HG03521 (cell line): ENCODE data around the gene MAN1A2.
"Not testable (repeated sequence)": the region's sequence is repeated elsewhere in the genome, so short reads cannot be mapped to it uniquely, and the experiment has no call there.

ENCODE experiments used
- ATAC-seq: cut with Tn5 transposase; IDR thresholded peaks from one replicate; pipeline ENCODE4 v1.9.1; 2021; ENCODE audit warnings: mild to moderate bottlenecking, moderate library complexity; ENCODE audit not compliant: unreplicated experiment

Gene MAN1A2

DNA sequence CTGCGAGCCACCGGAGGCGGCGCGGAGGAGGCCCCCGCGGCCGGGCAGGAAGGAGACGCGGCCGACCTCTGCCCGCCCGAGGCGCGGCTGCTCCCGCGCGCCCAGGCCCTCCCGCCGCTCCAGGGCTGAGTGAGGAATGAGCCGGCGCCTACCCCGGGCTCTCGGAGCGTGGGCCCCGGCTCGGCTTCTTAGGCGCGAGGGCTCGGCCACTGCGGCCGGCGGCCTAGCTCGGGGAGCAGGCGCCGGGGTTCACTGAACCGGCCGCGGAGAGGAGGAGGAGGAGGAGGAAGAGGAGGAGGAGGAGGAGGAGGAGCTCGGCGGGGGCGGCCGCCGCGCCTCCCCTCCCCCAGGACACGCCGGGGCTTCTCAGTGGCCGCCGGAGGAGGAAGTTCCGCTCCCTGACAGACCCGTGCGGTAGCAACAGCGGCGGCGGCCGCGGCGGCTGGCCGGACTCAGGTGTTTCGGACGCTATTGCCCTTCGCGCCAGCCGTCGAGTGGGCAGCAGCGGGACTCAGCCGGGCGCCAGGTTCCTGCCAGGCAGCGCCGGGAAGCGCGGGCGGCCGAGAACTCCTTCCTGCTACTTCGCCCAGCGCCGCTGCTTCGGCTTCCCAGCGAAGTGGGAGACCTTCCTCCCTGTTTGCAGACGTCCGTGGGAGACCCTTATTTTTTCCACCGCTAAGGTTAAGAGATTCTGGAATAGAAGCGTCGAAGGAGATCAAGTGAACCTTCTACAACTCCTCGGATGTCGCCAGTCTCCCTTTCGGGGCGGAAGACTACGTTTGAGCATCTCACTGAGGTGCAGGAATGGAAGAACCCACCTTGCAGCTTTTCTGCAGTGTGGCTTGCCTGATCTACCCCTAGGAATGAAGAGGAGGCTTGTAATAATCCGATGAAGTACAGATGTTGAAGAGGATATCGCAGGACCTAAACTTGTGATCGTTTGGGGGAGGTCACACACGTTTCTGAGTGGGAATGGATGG lies at the start of gene MAN1A2:
Gene MAN1A2 (plus strand): TSS at position 404 of the 980 bp plus-strand sequence. CDS start 735 bp downstream, outside the sequence.
- ATAC-seq = peak; percentile 56

DNA sequence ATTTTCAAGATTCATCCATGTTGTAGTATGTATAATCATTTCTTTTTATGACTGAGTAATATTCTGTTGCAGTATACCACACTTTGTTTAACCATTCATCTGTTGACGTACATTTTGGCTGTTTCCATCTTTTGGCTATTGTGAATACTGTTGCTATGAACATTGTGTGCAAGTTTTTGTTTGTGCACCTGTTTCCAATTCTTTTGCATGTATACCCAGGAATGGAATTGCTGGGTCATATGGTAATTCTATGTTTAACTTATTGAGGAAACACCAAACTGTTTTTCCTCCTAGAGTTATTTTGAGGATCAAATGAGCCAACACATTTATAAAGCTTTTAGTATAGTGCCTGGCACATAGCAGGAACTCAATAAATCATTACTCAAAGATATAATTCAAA lies 49.2 kb upstream of the MAN1A2 start:
- ATAC-seq = no peak

DNA sequence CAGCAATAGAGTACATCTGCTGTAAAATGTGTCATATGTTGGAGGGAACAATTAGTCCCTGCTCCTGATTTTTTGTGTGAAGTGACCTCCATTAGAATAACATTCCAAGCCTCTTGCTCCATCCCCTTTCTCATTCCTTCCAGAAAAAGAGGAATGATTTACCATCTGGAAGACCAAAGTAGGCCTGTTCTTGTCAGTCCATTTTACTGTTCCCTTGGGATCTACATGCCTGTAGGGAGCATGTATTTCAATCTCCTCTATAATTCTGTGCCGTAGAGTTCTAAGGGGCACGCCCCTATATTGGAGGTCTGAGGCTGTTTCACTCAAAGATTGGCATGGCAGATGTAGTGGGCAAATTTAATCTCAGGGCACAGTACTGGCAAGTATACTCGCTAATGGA lies 48.8 kb upstream of the MAN1A2 start:
- ATAC-seq = no peak

DNA sequence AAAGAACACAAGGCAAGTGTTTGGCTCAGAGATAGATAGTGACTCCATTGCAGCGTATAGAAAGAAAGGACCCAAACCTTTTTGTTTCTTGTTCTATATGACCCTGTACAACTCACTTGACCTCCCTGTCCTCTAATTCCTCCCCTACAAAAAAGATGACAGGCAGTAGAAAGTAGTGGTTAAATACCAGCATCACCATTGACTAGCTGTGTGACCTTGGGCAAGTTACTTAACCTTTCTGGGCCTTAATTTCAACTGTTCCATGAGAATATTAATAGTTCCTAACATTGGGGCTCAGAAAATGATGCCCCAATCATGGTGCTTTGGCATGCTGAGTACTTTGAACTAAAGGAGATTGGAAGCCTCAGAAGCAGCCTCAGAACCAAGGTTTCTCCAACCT lies 46.7 kb upstream of the MAN1A2 start:
- ATAC-seq = no peak

DNA sequence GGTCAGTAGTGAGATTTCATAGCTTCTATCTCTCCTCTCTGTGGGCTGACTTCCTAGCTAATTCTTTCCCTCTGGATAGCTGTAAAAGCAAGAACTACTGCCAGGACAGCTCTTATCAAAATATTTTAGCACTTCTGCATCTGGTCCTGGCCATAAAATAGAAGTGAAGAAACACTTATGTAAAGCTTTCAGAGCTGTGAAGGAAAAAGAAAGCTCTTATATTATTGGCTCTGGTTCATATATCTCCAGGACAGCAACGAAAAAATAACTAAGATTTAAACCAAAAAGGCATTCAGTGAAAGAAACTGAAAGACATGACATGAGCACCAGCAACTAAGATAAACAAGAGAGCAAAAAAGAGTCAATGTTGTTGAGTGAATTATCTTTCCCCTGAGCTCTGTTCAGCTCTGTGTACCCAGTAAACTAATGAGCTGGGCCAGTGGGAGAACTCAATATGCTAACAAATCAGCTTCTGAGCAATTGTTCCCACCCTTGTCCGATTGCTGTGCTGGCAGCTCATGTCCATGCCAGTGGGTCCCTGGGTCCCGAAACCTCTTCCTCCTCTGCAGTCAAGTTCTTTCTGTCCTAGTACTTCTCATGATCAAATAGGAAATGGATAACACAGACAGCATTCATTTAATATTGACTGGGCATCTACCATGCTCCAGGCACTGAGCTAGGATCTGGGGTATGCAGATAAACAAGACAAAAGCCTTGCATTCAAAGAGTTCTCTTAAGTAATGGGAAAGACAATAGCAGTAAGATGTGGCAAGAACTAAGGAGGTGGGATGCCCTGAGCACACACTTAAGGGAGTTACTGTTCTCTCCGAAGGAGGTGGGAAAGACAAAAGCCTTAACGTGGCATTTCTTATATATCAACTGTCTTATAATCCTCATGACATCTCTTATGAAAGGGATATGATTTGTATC lies 45.3 kb upstream of the MAN1A2 start:
- ATAC-seq = no peak

DNA sequence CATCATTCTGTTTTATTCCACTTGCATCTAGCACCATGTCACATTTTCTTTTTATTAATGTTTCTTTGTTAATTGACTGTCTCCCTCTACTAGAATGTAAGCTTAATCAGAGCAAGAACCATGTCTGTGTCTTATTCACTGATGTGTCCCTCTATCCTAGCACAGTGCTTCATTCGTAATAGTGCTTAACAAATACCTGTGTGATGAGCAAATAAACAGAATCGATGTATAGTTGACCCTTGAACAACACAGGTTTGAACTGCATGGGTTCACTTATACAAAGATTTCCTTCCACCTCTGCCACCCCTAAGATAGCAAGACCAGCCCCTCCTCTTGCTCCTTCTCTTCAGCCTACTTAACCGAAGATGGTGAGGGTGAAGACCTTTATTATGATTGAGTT lies 42.9 kb upstream of the MAN1A2 start:
- ATAC-seq = no peak

DNA sequence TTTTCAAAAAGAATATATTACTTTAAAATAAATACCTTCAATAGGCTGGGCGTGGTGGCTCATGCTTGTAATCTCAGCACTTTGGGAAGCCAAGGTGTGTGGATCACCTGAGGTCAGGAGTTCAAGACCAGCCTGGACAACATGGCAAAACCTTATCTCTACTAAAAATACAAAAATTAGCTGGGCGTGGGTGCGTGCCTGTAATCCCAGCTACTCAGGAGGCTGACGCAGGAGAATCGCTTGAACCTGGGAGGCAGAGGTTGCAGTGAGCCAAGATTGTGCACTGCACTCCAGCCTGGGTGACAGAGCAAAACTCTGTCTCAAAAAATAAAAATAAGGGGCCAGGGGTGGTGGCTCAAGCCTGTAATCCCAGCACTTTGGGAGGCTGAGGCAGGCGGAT lies 41.2 kb upstream of the MAN1A2 start:
- ATAC-seq = not testable (repeated sequence)

DNA sequence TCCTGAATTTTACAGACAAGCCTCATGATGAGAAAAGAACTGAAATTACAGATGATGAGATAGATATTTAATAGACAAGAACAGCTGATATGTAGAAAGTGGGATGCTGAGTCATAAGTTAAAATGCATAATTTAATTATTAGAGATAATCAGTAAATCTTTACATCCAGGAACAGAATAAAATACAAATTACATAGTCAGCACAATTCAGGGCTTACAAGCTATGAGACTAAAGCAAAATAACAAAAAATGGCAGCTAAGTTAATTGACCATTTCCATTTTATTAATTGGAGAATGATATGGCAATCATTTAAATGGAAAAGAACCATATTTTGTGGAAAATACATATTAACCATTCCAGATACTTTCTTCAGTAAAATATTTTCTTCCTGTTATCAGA lies 40.2 kb upstream of the MAN1A2 start:
- ATAC-seq = no peak

DNA sequence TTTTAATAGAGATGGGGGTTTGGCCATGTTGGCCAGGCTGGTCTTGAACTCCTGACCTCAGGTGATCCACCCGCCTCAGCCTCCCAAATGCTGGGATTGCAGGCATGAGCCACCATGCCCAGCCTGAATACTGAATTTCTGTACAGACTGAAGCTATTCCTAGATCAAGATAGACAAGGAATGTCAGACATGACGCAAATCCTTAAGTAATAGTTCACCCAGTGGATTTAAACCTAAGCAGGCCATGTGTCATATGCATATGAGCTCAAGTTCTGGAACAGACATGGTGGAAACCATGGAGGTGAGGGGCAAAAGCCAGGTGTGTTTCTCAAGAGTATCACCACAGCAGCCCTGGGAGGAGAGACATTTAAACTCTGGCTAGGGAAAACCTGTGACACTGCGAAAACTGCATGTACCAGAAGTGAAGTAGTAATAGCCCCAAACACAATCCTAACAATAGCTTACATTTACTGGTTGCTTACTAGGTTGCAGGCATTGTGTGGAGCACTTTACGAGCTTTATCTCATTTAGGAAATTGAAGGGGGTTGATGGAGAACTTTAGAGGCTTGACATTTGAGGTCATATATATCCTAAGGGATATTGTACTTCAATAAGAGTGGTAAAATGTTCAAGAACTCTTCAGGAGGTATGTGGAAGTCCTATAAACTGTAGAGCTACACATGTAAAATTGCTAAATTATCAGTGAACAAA lies 31.7 kb upstream of the MAN1A2 start:
- no peak for ATAC-seq

DNA sequence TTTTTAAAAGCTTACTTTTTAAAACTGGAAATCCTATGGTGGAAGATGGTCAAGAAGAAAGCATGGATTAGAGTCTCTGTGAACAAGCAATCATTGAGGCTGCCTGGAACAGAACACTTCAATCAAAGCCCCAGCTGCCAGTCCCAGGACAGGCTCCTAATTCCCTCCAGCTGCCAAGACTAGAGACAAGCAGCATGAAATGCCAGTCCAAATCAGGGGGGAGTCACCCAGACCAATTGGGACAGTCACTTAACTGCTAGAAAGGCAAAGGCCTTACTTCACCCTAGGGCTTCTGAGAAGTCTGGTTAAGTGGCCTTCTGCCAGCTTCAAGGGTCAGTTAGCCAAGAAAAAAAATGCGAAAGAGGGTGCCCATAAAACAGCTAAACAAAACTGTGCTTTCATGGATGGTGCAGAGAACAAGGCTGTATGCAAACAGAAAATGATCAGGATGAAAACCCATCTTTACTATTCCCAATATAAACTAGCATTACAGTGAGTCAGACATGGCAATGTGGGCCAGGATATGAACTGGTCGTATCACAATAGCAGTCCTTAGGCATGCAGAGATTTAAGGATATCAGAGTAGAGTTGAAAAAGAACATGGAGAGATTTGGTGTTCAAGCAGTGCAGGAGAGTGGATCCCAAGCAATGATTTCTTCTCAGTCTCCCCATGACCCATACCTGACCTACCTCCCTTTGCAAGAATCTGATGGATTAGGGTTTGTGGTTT lies 31.0 kb upstream of the MAN1A2 start:
- no peak for ATAC-seq

DNA sequence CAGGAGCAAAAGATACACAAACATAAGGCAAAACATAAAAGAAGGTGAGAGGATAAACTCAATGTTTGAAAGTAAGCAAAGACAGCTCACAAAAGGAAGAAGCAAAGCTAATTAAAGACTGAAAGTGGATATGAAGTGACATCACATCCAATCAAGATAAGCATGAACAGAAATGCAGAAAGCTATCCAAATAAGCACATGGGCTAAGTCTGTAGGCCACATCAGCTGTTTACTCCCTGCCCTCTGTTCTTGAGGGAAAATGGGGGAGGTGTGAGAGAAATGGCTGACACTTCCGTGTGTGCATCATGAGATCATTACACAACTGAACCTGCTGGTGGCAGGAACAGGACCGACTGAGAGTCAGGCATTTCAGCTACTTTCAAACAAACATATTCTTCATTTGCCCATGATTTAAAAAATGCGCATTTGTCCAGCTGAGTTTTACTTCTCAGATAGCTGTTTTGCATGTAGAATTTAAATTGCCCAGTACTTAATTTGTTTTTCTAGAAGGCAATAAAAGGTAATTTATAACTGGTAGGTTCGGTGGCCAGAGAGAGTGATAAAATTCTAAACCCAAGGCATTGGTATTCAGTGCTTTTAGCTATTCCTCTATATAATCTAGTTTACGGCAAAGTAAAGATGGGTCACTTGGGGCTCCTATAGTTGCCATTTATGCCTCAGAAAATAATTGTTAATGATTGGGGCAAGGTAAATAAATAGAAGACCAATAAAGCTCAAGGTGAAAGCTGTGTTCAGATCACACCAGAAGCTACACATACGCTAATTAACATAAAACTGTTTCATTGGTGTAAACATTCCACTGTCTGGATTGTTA lies 27.2 kb upstream of the MAN1A2 start:
- no peak for ATAC-seq

DNA sequence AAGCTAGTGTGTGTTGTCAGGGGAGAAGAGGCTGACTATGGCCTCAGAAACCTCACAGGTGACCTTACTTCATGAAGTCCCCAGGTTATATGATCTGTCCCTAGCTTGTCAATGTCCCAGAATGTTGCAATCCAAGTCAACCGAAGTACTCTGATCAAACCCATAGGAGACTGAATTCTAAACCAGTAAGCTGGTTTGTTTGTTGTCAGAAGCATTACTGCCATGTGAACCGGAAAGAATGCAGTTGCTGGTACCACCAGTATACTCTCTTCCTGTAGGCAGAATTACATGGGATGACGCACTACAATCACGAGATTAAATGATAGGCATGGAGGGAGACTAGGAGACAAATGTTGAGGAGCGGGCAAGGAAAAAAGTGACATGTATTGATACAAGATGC lies 26.1 kb upstream of the MAN1A2 start:
- ATAC-seq = no peak

DNA sequence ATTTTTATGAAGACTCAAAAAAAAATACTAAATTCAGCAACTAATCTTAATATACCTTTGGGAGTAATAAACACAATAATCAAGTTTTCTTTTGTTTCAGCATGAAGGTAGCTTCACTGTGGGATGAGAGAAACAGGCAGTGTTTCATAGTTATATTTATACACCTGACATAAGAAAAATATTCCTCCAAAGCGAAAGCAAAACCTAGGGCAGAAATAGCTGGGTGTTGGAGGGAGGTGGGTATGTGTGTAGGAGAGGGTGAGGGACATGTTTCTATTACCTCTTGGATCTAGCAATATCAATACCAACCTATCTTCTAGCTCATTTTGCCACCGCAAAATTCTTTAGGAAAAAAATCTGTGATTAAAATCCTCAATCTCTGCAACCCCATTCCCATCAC lies 24.9 kb upstream of the MAN1A2 start:
- ATAC-seq = no peak

DNA sequence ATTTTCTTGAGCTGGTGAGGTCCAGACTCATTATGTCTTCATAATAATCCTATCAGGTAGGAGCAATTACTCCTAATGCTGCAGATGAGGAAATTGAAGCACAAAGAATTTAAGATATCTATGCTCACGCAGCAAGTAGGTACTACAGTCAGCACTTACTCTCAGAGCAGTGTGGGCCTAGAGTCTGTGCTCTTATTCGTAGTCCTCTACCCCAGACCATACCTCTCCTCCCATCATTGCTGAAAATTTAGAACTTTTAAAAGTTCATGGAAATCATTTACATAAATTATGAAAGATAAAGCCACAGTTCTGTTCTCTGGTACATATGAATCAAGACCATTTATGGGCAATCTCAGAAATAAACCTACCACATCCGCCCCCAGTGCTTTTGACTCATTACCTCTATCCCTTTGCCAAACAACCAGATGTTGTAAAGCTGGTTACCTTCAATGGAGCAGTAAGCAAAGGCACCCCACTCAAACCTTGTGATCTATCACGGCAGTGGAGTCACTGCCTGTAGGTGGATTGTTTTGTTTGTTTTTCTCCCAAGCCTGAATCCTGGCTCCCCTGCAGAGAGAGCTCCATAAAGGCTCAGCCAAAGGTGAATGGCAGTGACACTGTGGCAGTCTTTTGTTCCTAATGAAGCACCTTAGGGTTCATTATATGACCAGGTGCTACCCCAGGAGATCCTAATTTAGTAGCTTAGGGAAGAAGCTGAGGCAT lies 20.9 kb upstream of the MAN1A2 start:
- ATAC-seq = no peak

DNA sequence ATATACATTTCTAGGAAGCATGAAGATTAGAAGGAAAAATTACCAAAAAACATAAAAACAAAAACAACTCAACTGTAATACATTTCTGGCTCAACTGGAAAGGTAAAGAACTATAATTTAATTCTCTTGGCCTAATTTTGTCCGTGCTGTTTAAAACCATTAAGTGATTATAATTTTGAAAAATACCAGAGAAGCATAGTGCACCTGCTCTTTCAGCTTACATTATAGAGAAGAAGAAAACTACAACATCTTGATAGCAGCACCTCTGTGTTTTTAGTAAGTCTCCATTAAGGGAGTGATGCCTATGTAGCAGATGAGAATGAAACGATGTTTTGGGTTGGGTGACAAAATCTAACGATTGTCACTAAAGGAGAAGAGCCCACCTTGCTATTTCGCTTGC lies 19.3 kb upstream of the MAN1A2 start:
- no peak for ATAC-seq

DNA sequence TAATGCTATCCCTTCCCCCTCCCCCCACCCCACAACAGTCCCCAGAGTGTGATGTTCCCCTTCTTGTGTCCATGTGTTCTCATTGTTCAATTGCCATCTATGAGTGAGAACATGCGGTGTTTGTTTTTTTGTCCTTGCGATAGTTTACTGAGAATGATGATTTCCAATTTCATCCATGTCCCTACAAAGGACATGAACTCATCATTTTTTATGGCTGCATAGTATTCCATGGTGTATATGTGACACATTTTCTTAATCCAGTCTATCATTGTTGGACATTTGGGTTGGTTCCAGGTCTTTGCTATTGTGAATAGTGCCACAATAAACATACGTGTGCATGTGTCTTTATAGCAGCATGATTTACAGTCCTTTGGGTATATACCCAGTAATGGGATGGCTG lies 14.6 kb upstream of the MAN1A2 start:
- not testable (repeated sequence) for ATAC-seq

DNA sequence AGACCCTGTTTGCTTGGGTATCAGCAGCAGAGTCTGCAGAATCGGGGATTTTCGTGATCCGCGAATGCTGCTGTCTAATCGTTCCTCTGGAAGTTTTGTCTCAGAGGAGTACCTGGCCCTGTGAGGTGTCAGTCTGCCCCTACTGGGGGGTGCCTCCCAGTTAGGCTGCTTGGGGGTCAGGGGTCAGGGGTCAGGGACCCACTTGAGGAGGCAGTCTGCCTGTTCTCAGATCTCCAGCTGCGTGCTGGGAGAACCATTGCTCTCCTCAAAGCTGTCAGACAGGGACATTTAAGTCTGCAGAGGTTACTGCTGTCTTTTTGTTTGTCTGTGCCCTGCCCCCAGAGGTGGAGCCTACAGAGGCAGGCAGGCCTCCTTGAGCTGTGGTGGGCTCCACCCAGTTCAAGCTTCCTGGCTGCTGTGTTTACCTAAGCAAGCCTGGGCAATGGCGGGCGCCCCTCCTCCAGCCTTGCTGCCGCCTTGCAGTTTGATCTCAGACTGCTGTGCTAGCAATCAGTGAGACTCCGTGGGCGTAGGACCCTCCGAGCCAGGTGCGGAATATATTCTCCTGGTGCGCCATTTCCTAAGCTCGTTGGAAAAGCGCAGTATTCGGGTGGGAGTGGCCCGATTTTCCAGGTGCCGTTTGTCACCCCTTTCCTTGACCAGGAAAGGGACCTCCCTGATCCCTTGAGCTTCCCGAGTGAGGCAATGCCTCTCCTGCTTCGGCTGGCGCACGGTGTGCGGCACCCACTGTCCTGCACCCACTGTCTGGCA lies 9.2 kb upstream of the MAN1A2 start:
- ATAC-seq = not testable (repeated sequence)

DNA sequence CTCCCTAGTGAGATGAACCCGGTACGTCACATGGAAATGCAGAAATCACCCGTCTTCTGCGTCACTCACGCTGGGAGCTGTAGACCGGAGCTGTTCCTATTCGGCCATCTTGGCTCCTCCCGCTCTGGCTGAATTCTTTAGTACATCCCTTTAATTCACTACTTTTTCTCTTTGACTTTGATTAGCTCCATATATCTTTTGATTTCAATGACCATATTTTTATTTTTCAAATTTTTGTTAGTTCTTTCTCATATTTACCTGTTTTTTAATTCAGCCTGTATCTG lies 8.7 kb upstream of the MAN1A2 start:
- ATAC-seq = not testable (repeated sequence)
